HG02885 (cell line): ENCODE data around the gene SNCB.

Source experiments
- ATAC-seq: cut with Tn5 transposase; IDR thresholded peaks from one replicate; pipeline ENCODE4 v1.9.1; 2021; ENCODE audit warnings: mild to moderate bottlenecking; ENCODE audit not compliant: unreplicated experiment, poor library complexity

SNCB gene

GRCh38 chr5:176629853-176630680 is at the start of gene SNCB, which contains the start of gene EIF4E1B:
SNCB (minus strand) TSS chr5:176630534; CDS start chr5:176629654, 880 bp downstream.
EIF4E1B (plus strand) TSS chr5:176630675; CDS start chr5:176642788, 12,113 bp downstream.
- ATAC-seq = peak; percentile 73

DNA sequence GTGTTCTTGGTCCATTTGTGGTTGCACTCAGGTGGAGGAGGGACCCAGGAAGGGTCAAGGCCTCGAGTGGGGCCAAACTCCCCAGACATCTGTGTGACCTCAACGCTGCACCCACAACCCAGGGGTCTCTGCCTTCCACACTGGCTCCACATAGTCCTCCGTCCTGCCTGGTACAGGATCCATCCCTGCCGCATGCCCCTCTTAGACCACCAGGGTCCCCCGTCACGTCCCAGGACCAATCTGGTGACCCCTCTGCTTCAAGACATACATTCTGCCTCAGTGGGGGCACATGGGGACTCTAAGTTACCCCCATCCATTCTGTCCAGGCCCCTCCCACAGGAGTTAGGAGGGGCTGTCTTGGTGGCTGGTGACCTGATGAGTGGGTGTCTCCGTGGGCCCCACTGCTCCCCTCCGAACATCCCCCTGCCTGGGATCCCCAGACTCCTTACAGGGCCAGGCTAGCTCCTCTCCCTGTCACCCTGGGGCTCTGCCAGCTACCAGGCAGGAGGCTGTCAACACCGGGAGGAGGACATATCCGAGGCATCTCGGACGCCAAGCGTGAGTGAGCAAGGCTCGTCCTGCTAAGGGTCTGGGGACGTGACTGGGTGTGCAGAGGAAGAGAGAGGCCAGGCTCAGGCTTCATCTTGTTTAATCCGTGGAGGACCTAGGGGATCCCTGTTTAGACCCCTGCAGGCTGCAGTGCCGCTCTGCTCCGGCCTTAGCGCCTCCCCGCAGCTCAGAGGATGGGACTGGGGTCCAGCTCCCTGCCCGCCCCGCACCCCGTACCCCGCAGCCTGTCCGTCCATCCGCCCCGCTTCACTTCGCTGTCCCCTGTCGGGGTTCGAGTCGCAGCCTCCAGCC is 49.3 kb upstream of the SNCB start:
- no peak for ATAC-seq

DNA sequence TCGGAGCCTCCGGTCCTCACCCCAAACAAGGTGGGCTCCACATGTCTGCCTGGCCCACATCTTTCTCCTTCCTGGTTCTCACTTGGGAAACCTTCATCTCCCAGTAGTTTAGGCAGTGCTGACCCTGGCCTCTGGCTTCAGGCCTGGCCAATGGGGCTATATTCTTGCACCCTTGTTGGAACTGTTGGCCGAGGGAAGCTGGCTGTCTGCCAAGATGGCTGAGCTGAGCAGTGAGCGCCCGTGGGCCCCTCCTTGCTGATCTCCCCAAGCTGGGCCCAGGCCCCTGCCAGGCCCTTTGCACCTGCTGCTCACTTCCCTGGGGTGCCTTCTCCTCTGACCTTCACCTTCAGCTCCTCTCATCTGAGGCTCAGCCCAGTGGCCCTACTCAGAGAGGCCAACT is 48.2 kb upstream of the SNCB start:
- ATAC-seq = no peak

- ATAC-seq = no peak
Observed at GRCh38 chr5:176677209-176677939, 47.0 kb upstream of the SNCB start.

GRCh38 chr5:176676361-176676824 is 46.1 kb upstream of the SNCB start:
- no peak for ATAC-seq

- no peak for ATAC-seq
Observed at GRCh38 chr5:176675676-176676360, 45.5 kb upstream of the SNCB start.

DNA sequence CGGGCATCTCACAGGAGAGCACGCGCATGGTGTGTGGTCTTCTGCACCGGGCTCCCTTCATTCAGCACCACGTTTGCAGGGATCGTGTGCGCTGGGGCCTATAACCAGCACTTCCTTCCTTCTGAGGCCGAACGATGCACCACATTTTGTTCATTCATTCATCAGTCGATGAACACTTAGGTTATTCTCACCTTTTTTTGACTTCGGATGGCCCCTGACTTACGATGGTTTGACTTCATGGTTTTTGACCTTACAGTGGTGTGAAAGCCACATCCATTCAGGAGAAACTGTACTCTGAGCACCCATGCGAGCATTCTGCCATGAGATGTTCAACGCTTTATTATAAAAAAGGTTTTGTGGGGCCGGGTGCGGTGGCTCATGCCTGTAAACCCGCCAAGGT is 44.5 kb upstream of the SNCB start:
- ATAC-seq = no peak

GRCh38 chr5:176673651-176674583 is 43.6 kb upstream of the SNCB start:
- no peak for ATAC-seq

DNA sequence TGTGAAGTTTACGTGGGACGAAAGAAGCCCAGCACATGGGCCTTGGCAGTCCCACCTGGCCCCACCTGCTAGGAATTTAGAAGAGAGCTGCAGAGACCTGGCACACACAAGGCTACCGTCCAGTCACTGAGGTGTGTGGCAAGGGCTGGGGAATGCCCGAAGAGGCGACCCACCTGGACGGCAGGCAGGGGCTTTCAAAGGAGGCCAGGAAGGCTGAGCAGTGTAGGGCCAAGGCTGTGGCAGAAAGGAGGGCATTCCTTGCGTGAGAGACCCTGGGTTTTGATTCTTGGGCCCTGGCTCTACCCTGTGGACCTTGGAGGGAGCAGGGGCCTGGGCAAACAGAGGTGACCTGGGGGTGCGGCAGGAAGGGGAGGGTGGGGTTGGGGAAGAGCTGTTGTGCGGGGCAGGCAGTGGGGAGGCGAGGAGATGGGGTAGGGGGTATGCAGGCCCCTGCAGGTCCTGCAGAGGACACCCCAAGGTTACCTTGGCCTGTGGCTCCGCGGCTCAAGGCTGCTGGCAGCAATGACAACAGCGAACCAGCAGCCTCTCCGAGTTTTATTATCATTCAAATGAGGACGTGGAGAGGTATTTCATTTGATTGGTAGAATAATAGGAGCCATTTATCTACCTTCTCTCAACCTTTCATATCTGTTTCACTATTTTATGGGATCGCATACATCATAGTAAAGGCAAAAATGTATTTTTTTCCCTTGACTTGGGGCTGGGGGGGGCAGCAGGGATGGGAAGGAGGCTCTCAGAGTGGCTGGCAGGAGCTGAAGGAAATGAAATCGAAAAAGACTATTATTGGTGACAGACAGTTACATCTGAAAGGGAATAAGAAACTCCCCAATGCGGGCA is 41.8 kb upstream of the SNCB start:
- no peak for ATAC-seq

GRCh38 chr5:176671399-176671798 is 41.1 kb upstream of the SNCB start:
- ATAC-seq = no peak

DNA sequence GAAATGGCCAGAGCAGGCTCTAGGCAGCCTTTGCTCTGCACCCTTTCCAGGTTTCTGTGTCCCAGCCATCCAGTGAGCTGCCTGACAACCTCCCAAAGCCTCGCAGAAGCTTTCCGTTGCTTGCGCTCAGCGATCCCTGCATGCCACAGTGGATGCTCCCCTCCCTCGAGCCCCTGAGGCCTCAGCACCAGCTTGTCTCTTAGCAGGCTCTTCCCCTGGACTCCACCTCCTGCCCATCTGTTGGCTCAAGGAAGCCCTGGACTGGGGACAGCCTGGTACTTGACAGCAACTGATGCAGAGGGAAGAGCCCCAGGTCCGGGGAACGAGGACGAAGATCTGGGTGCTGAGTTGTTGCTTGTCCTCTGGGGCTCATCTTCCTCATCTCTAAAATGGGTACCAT is 40.1 kb upstream of the SNCB start:
- no peak for ATAC-seq

DNA sequence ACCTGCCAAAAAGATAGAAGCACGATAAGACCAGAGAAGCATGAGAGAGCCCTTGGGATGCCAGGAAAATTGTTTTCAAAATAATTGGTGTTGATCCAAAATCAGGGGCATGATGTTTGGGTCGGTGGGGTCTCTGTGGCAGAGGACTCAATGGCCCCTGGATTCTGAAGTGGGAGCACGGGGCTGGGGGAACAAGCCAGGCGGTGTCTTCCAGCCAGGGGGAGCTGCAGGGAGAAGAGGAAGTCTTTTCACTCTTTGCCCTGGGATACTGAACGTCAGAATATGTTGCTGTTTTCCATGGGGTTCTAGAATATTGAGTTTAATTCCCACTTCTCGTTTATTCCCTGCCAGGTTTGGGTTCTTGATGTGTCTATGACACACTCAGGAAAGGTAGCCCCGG is 37.3 kb upstream of the SNCB start:
- no peak for ATAC-seq

GRCh38 chr5:176665517-176665916 is 35.2 kb upstream of the SNCB start:
- ATAC-seq = no peak

DNA sequence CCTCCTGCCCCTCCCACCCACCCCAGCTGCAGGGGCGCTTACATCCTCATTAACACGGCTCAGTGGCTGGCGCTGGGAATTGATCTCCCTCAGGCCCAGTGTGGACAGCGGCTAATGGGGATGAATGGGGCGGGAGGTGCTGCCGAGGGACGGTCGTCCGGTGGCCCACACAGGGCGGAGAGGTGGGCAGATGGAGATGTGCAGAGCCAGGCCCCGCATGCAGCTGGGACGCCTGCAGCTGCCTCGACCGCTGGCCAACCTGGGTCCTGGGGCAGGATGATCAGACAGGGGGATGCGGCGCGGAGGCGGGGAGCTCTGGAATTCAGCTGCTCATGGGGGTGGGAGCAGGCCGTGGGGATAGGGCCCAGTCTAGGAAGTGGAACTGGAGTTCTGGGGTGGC is 34.6 kb upstream of the SNCB start:
- no peak for ATAC-seq

DNA sequence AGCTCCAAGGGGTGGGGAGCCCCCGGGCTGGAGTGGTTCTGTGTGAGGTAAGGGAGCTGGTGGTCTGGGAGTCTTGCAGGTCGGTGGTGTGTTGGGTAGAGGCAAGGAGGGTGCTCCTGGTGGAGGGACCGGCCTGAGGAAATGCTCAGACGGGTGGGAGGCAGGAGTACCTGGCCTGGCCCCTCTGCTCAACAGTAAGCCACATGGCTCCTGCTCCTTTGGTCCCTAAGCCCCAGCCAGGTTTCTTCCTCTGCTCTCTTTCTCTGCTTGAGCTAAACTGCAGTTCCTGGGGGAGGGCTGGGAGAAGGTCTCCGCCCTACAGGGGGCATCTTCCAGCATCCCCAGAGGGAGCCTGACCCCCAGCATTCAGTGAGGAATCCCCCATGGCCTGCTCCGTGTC is 34.1 kb upstream of the SNCB start:
- ATAC-seq = no peak

DNA sequence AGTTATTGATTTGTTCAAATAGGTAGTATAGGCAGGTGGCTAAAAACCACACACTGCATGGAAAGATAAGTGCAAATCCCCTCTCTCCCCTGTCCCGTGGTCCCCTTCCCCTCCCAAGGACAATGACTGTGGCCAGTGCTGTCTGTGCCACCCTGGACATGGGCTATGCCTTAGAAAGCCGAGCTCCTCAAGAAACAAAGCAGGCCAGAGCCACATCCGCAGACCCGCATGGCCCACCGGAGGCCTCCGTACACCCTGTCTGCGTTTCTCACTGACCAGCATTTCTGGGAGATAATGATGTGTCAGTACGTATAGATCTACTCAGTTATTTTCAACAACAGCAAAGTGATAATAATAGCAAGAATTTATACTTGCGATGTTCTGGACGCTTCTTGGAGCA is 33.2 kb upstream of the SNCB start:
- ATAC-seq = no peak

- ATAC-seq = no peak
Observed at GRCh38 chr5:176662371-176663333, 32.3 kb upstream of the SNCB start.
